ENCODE measurements around the gene SIX2.

The SIX2 gene

DNA sequence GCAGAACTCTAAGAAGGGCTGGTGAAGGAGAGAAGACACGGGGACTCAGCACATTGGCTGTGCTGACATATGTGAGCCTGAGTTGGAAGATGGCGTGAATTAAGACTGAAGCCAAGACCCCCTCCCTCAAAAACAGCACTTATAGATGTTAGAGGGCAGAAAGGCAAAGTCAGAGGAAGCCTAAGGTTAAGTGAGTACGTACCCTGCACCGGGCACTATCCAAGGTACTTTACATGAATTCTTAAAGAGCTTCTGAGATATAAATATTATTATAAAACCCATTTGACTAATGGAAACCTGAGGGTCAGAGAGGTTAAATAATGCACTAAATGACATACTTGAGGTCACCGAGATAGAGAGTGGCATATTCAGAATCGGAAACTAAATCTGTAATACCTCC lies 42.2 kb downstream of the SIX2 start:
- DNase-seq (ENCODE audit: low spot score) = no peak

DNA sequence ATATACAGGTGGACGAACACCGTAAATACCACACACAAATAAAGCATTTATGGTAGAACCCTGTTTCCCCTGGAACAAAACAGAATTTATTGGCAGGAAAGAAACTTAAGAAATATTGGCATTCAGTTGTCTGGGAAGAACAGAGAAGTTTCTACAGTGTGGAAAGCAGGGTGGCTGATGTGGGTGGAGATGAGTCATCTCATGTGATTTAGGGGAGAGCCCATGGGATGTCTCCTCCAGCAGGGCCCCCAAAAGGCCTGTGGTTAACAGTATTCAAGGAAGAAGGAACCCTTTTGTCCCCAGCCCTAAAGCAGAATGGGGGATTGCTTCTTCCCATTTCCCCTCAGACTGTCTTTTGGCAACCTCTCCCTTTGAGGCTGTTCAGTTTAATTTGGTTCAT lies 43.6 kb downstream of the SIX2 start:
- no peak for DNase-seq (ENCODE audit: low spot score)

DNA sequence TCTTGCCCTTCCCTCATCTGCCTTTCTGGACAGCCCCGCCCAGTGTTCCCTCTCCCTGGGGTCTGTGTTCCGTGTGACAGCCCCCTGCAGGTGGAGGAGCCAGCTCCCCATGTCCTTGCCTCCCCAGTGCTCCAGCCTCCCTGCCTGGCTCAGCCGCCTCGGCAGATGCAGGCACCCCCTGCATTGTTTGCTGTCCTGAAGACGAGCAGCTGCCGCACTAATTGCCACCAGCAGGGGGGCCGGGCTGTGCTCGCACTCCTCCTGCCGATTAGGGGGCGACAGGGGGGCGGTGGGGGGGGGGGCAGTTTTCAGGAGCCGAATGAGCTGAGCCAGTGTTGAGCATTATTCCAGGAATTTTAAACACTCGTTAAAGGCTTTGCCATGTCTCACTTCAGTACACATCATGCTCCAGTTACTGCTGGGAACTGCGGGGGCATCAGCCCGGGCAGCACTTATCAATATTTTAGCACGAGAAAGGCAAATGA lies 44.5 kb downstream of the SIX2 start:
- no peak for DNase-seq (ENCODE audit: low spot score)

DNA sequence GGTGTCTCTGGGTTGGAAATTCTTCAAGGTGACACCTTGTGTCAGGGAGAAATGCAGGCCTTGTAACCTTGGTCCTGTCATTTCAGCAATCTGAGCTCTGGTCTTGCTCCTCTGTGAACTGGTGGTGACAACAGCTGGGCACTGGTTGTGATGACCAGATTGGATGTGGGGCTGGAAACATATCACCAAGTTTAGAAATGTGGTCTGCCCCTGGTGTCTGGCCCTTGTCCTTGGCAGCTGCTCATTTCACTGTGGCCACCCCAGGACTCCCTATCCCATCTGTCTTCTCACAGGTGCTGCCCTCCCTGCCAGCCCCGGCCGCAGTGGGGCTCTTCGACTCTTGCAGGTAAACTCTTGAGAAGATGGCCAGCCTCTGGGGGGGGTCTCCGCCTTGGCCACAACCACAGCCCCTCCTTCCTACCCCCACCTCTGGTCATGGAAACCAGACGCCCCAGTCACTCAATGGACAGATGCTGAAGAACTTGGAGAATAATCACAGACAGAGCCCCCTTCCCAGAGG lies 47.0 kb downstream of the SIX2 start:
- DNase-seq (ENCODE audit: low spot score) = no peak

DNA sequence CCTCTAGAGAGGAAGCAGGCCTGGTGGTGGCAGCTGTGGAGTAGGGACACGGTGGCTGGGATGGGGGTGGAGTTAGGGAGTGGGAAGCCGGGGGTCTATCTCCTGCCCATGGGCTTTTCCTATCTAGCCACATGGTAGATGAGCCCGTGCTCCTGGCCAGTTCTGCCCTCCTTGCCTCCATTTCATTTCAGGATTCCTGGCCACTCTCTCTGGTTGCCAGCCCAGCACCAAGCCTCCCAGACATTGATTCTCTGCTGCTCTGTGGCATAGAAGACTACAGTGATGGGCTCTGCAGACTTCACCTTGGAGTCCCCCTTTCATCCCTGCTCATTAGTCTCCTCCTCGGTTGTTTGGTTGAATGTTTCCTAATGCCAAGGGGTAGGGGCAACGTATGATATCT lies 48.4 kb downstream of the SIX2 start:
- no peak for DNase-seq (ENCODE audit: low spot score)

DNA sequence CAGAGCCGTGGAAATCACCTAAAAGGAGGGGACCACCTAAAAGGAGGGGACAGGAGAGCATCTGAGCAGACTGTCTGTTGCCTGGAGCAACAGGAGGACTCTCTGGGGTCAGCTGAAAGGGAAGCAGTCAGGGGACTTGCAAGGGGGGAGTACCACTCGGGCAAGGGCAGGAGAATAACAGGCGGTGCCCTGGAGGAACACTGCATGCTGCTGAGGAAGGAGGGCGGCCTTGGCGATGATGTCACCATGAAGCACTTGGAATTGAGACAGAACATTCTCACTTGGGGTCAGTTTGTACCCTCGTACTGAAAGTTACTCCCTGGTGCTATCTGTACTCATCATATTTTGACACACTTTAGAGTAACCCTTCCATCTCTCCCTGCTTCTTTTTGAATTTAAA lies 49.4 kb downstream of the SIX2 start:
- DNase-seq (ENCODE audit: low spot score) = no peak

DNA sequence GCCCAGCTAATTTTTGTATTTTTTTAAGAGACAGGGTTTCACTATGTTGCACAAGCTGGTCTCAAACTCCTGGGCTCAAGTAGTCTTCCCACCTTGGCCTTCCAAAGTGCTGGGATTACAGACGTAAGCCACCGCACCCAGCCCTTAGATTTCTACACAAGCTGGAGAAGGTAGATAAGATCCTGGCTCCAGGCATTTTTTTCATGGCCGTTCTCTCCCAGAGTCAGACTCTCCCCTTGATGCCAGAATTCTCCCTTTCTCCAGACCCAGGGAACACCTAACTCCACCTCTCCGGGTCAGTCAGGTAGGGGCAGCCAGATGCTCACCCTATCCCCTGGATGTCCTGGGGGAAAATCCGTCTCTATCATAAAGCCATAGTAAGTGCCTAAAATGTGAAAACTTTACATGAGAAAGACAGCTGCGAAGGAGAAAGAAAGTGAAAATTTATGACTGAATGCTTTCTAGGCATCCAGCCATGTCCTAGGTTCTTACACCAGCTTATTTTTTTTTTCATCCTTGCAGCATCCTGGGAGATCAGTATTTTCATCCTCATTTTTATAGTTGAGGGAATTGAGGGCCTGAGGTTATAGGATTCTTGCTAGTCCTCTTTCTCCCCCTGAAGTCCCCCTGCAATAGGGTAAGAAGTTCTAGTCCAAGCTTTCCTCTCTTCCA lies 51.5 kb downstream of the SIX2 start:
- DNase-seq (ENCODE audit: low spot score) = no peak

DNA sequence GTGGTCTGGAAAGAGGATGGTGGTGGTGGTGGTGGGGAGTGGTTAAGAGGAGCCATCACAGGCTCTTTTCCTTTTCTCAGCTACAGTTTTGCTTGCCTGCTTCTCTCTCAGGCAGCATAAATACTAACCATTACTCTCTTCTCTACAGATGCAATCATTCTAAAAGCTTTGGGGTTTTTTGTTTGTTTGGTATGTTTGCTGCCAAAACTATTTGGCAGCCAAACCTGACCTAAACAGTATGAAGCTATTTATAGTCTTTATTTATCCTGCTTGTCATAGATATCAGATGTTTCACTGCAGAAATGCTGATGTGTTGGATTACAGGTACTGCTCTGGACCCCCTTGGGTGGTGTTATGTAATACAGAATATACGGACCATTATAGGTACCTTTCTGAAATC lies 52.4 kb downstream of the SIX2 start:
- DNase-seq (ENCODE audit: low spot score) = no peak

DNA sequence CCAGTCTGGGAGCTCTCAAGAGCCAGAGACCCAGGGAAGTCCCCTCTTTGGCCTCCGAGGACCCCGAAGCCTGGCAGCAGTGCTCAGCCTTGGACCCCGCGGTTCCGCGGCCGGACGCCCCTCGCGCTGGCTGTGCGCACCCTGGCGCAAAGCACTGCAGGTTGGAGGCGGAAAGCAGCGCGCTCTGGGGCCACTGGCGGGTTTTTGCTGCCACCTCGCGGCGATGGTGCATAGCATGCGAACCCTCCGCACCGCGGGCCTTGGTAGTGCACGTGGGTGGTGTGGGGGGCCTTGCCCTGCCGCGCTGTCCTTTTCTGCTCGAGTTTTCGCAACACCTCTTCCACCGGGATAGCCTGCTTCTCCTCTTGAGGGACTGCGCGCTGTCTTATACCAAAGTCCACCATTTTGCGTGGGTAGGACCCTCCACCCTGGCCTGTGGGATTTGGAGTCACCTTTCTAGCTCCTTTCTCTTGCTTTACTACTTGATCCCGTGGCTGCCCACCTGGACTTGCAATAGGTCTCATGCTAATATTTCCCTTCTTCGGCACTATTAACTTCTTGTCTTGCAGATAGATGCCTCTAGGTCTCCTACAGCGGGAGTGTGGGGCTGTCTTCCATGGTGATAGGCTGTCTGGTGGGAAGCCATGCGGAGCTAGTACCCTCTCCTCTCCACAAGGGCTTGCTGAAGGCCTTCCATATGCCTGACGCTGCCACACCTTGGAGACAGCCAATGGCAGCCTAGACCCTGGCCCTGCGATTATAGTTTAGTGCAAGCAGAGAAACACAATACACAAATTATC lies 53.5 kb downstream of the SIX2 start:
- DNase-seq (ENCODE audit: low spot score) = peak; percentile 31
